Activated CD4-positive, alpha-beta T cell treated with anti-CD3 and anti-CD28 coated beads, Interleukin-2, amount 50 U/mL, for 4 hours (primary cell): Measurements from ENCODE around the gene P2RY8.
"Not testable (repeated sequence)": the region's sequence is repeated elsewhere in the genome, so short reads cannot be mapped to it uniquely, and the experiment has no call there.

ENCODE experiments used
- DNase-seq, 2 experiments: peaks; one replicate each; pipeline ENCODE4 v3.0.0-alpha.2; 2020

P2RY8 gene

GRCh38 chrX:1542994-1543725, 6.2 kb upstream of the P2RY8 start:
- no peak for DNase-seq

- not testable (repeated sequence) for DNase-seq
These were observed 2.2 kb upstream of the P2RY8 start for GRCh38 chrX:1539146-1539545.

- not testable (repeated sequence) for DNase-seq
These were observed 718 bp upstream of the P2RY8 start for GRCh38 chrX:1537716-1538090.

GRCh38 chrX:1536712-1537030, 314 bp downstream of the P2RY8 start:
- DNase-seq: peak; percentile 8 to 16

GRCh38 chrX:1535241-1536041, 1.5 kb downstream of the P2RY8 start:
- DNase-seq: peak; percentile 19 to 20

GRCh38 chrX:1534301-1535168, 2.5 kb downstream of the P2RY8 start:
- peak; percentile 19 to 23 for DNase-seq

- DNase-seq: no peak
These were observed 3.9 kb downstream of the P2RY8 start for GRCh38 chrX:1533058-1533457.

GRCh38 chrX:1531096-1531890, 5.7 kb downstream of the P2RY8 start:
- peak in 1 of 2 experiments; percentile 26 for DNase-seq

- no peak for DNase-seq
These were observed 7.2 kb downstream of the P2RY8 start for GRCh38 chrX:1529756-1530155.

GRCh38 chrX:1529328-1529727, 7.7 kb downstream of the P2RY8 start:
- DNase-seq: no peak

GRCh38 chrX:1528884-1529203, 8.1 kb downstream of the P2RY8 start:
- no peak for DNase-seq

GRCh38 chrX:1528186-1528883, 8.7 kb downstream of the P2RY8 start:
- DNase-seq: no peak

- DNase-seq: no peak
These were observed 9.5 kb downstream of the P2RY8 start for GRCh38 chrX:1527457-1527856.

- no peak for DNase-seq
These were observed 10.4 kb downstream of the P2RY8 start for GRCh38 chrX:1526565-1526964.

- no peak for DNase-seq
These were observed 11.2 kb downstream of the P2RY8 start for GRCh38 chrX:1525583-1526355.

GRCh38 chrX:1524874-1525582, 12.0 kb downstream of the P2RY8 start:
- no peak for DNase-seq

GRCh38 chrX:1522905-1523304, 14.1 kb downstream of the P2RY8 start:
- not testable (repeated sequence) for DNase-seq

- peak in 1 of 2 experiments; percentile 23 for DNase-seq
These were observed 15.5 kb downstream of the P2RY8 start for GRCh38 chrX:1521459-1521956.

GRCh38 chrX:1520350-1520749, 16.6 kb downstream of the P2RY8 start:
- DNase-seq: no peak

- DNase-seq: no peak
These were observed 17.9 kb downstream of the P2RY8 start for GRCh38 chrX:1519022-1519497.
